Measurements from ENCODE around the gene PLCXD3. TPM values are rescaled to one million over a fixed set of nuclear protein-coding genes. Genes with fewer than 3 reads are reported as not detected.

PLCXD3 gene
- total RNA-seq, 1 donor from 2014 or later, result 5.6 TPM

- H3K4me3 Mint-ChIP-seq, result no peak overlapping the region
- TF ChIP-seq CTCF (conservative IDR thresholded peaks at IDR 0.05), result peak; percentile 71
- H3K27ac Mint-ChIP-seq, result no peak overlapping the region
- peaks cover 4% of the 10 kb centered on the region for H3K27me3 Mint-ChIP-seq
- H3K36me3 Mint-ChIP-seq, result no peaks in the 10 kb centered on the region
- no peaks in the 10 kb centered on the region for H3K9me3 Mint-ChIP-seq
- H3K4me1 Mint-ChIP-seq (ENCODE audit: unreplicated experiment), result no peaks in the 10 kb centered on the region
- DNase-seq (ENCODE audit: extremely low spot score, unreplicated experiment), result no peak
Measured at GRCh38 chr5:41433552-41434181, 76.7 kb downstream of the PLCXD3 start.

- Mint-ChIP-seq H3K9me3 (no peaks in the 10 kb centered on the region), H3K4me1 (ENCODE audit: unreplicated experiment) (no peaks in the 10 kb centered on the region), H3K27me3 (peaks cover 4% of the 10 kb centered on the region), H3K4me3 (no peak overlapping the region), H3K36me3 (no peaks in the 10 kb centered on the region), H3K27ac (no peak overlapping the region)
- no peak for DNase-seq (ENCODE audit: extremely low spot score, unreplicated experiment)
- no peak for TF ChIP-seq CTCF (conservative IDR thresholded peaks at IDR 0.05)
Measured at GRCh38 chr5:41432481-41433253, 77.7 kb downstream of the PLCXD3 start.

GRCh38 chr5:41427505-41427904, 82.9 kb downstream of the PLCXD3 start:
- no peak for DNase-seq (ENCODE audit: extremely low spot score, unreplicated experiment)
- H3K4me3 Mint-ChIP-seq, result no peak overlapping the region
- H3K27me3 Mint-ChIP-seq, result no peaks in the 10 kb centered on the region
- no peak overlapping the region for H3K27ac Mint-ChIP-seq
- no peak for TF ChIP-seq CTCF (conservative IDR thresholded peaks at IDR 0.05)
- H3K4me1 Mint-ChIP-seq (ENCODE audit: unreplicated experiment), result no peaks in the 10 kb centered on the region
- H3K36me3 Mint-ChIP-seq, result no peaks in the 10 kb centered on the region
- no peaks in the 10 kb centered on the region for H3K9me3 Mint-ChIP-seq

GRCh38 chr5:41425736-41426135, 84.7 kb downstream of the PLCXD3 start:
- H3K9me3 Mint-ChIP-seq, result no peaks in the 10 kb centered on the region
- H3K27ac Mint-ChIP-seq, result no peak overlapping the region
- no peak for TF ChIP-seq CTCF (conservative IDR thresholded peaks at IDR 0.05)
- no peaks in the 10 kb centered on the region for H3K27me3 Mint-ChIP-seq
- H3K4me3 Mint-ChIP-seq, result no peak overlapping the region
- no peaks in the 10 kb centered on the region for H3K4me1 Mint-ChIP-seq (ENCODE audit: unreplicated experiment)
- no peak for DNase-seq (ENCODE audit: extremely low spot score, unreplicated experiment)
- H3K36me3 Mint-ChIP-seq, result no peaks in the 10 kb centered on the region

- H3K9me3 Mint-ChIP-seq, result no peaks in the 10 kb centered on the region
- no peak overlapping the region for H3K27ac Mint-ChIP-seq
- H3K36me3 Mint-ChIP-seq, result no peaks in the 10 kb centered on the region
- no peak for DNase-seq (ENCODE audit: extremely low spot score, unreplicated experiment)
- H3K27me3 Mint-ChIP-seq, result no peaks in the 10 kb centered on the region
- TF ChIP-seq CTCF (conservative IDR thresholded peaks at IDR 0.05), result no peak
- H3K4me1 Mint-ChIP-seq (ENCODE audit: unreplicated experiment), result no peaks in the 10 kb centered on the region
- H3K4me3 Mint-ChIP-seq, result no peak overlapping the region
Measured at GRCh38 chr5:41420492-41421067, 89.8 kb downstream of the PLCXD3 start.

Data from type B pancreatic cell (in vitro differentiated cells).